C4-2B (cell line): ENCODE results near the gene SYT7.
"Not testable (repeated sequence)": the region's sequence is repeated elsewhere in the genome, so short reads cannot be mapped to it uniquely, and the experiment has no call there.

ENCODE experiments used
- H3K27ac ChIP-seq: fragments of 450-650 bp; 2 replicates; pipeline ENCODE4 v1.5.1; 2017
- CTCF ChIP-seq: fragments of 450-650 bp; conservative IDR thresholded peaks from 2 replicates; pipeline ENCODE4 v1.5.1; 2017; ENCODE audit warnings: mild to moderate bottlenecking
- ZFX ChIP-seq: fragments of 450-650 bp; IDR thresholded peaks from 2 replicates; pipeline ENCODE4 v1.6.1; 2017

The SYT7 gene

GRCh38 chr11:61476371-61476770 is 104.5 kb downstream of the SYT7 start:
- no peak overlapping the region for H3K27ac ChIP-seq
- TF ChIP-seq ZFX = no peak
- no peak for TF ChIP-seq CTCF

GRCh38 chr11:61475433-61475832 is 105.4 kb downstream of the SYT7 start:
- no peak overlapping the region for H3K27ac ChIP-seq
- TF ChIP-seq CTCF = no peak
- TF ChIP-seq ZFX = no peak

GRCh38 chr11:61474013-61474643 is 106.7 kb downstream of the SYT7 start:
- TF ChIP-seq CTCF (no peak), ZFX (no peak)
- H3K27ac ChIP-seq = no peak overlapping the region

- TF ChIP-seq ZFX = no peak
- no peak for TF ChIP-seq CTCF
- H3K27ac ChIP-seq = no peak overlapping the region
Measured at GRCh38 chr11:61473370-61474012, 107.4 kb downstream of the SYT7 start.

GRCh38 chr11:61472868-61473267 is 108.0 kb downstream of the SYT7 start:
- no peak overlapping the region for H3K27ac ChIP-seq

GRCh38 chr11:61472282-61472681 is 108.6 kb downstream of the SYT7 start:
- no peak overlapping the region for H3K27ac ChIP-seq
- TF ChIP-seq CTCF (no peak), ZFX (no peak)

More at GRCh38 chr11:61472868-61473267, 108.0 kb downstream of the SYT7 start:
- TF ChIP-seq ZFX (no peak), CTCF (no peak)

- TF ChIP-seq CTCF (no peak), ZFX (no peak)
- H3K27ac ChIP-seq = no peak overlapping the region
Measured at GRCh38 chr11:61468002-61468401, 112.9 kb downstream of the SYT7 start.

- not testable (repeated sequence) for H3K27ac ChIP-seq
Measured at GRCh38 chr11:61467602-61468001, 113.3 kb downstream of the SYT7 start.
